ENCODE data around the gene PBLD.
"Not testable (repeated sequence)": the region's sequence is repeated elsewhere in the genome, so short reads cannot be mapped to it uniquely, and the experiment has no call there.

PBLD gene

DNA sequence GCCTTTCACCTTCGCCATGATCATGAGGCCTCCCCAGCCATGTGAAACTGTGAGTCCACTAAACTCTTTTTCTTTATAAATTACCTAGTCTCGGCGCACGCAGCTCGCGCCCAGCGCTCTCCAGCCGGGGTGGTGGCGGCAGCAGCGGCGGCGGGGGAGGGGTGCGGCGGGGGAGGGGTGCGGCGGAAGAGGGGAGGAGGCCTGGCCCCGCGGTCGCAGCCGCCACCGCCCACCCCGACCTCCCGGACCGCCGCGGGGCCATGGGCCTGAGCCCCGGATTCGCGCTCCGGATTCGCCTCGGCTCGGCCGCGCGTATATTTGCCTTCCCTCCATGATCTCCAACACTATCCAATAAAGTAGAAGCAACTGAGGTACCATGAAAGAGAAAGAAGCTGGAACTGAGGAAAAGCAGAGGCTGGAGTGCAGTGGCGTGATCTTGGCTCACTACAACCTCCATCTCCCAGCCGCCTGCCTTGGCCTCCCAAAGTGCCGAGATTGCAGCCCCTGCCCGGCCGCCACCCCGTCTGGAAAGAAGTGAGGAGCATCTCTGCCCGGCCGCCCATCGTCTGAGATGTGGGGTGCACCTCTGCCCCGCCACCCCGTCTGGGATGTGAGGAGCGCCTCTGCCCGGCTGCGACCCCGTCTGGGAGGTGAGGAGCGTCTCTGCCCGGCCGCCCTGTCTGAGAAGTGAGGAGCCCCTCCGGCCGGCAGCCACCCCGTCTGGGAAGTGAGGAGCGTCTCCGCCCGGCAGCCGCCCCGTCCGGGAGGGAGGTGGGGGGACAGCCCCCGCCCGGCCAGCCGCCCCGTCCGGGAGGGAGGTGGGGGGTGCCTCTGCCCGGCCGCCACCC, 53.6 kb downstream of the PBLD start:
- not testable (repeated sequence) for DNase-seq (ENCODE audit: low read depth)

DNA sequence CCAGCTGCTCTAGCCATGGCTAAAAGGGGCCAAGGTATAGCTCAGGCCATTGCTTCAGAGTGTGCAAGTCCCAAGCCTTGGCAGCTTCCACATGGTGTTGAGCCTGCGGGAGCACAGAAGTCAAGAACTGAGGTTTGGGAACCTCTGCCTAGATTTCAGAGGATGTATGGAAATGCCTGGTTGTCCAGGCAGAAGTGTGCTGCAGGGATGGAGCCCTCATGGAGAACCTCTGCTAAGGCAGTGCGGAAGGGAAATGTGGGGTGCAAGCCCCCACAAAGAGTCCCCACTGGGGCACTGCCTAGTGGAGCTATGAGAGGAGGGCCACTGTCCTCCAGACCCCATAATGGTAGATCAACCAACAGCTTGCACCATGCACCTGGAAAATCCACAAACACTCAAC, 54.9 kb downstream of the PBLD start:
- not testable (repeated sequence) for DNase-seq (ENCODE audit: low read depth)

DNA sequence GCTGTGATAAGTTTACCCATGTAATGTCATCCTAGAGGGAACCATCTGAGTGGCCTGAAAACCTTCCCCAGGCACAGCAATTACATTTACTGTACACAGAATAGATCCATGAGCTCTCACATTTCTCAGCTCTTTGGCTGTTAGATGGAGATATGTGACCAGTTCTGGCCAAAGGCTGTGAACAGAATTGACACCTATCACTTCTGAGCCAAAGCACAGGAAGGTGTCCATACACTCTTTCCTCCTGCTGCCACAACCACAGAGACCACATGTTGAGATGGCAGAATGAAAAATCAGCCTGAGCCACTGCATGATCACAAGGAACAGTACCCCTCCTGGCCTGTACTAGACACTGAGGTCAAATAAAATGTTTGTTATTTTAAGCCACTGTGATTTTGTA, 56.5 kb downstream of the PBLD start:
- DNase-seq (ENCODE audit: low read depth), result no peak

DNA sequence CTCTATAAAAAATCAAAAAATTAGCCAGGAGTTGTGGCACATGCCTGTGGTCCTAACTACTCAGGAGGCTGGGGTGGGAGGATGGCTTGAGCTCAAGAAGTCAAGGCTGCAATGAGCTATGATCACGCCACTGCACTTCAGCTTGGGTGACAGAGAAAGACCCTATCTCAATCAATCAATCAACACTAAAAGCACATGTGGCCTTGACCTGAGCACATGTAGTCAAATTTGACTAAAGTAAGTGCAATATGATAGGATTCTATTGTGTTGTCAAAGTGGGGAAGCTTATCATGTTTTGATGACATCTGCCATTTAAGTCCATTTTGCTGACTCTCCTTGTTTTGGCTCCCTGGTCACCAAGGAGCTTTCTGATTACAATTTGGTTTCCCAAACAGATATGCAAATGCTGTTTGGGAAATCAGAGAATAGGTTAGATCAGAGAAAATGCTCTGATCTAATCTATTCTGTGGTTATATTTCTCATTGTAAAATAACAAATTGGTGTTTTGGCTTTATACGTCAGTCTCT, 57.1 kb downstream of the PBLD start:
- DNase-seq (ENCODE audit: low read depth), result no peak

DNA sequence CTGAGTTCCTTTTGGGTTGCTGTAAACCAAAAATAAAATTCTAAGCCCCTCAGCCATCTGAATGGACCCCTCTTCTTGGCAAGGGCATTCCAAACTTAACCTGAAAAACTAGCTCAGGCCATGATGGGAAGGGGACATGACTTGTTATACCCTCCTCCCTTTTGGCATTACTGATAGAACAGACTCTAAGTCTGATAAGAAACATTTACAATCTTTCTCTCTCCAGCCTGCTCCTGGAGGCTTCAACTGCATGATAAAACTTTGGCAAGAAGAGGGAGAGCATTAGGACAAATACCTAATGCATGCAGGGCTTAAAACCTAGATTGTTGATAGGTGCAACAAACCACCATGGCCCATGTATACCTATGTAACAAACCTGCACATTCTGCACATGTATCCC, 59.9 kb downstream of the PBLD start:
- no peak for DNase-seq (ENCODE audit: low read depth)

DNA sequence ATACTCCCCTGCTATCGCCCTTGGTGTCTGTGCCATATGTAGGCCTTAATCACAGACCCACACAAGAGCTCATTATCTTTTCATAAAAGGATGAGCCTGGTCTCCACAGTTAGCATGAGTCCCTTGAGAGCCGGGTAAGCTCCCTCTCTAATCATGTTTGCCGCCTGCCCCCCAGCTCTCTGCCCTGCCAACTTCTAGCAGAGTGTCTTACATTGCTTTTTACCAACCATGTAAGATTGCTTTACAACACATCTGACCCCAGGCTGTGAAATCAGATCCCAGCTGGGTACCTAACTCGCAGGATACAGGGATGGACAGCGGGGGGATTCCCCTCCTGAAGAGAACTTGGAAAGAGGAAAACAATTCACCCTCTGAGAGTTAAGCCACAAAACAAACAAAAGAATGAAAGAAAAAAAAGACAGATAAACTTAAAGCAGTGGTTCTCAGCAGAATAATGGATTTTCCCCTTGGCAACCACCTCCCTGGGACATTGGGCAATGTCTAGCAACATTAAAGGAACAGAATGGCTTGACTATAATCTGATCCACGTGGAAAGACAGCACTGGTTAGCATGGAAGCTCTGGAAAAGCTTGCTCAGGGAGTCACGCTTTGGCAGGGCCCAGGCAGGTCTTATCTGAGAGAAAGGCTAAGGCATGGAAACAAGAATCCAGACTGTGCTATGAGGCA, 61.4 kb downstream of the PBLD start:
- peak; percentile 18 for DNase-seq (ENCODE audit: low read depth)

DNA sequence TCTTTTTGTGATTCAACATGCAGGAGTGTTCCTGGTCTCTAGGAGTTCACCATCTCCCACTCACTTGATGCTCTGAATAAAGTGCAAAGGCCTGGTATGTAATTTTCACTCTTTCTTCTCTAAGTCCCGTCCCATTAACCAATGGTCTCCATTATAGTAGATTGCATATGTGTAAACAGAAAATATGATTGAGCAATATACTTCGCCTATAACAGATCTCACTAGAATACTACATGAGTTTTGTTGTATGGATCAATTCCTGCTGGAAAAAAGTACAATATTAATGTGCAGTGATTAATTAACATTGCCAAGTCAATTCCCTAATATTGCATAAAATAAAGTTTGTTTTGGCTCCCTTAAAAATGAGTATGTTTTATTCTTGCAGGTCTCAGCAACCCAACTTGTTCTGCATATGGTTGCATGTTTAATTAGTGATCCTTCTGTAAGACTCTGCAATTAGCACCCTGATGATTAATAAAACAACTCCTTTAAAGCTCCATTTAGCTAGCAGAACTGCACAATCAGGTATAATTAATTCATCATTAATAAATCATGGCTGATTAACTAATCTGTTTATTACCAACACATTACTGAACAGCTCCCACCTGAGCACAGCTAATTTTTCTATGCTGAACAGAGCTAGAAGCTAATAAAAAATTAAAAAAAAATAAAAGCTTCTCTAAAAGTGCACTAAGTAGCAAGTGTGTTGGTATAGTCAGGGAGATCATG, 63.0 kb downstream of the PBLD start:
- DNase-seq (ENCODE audit: low read depth), result no peak

DNA sequence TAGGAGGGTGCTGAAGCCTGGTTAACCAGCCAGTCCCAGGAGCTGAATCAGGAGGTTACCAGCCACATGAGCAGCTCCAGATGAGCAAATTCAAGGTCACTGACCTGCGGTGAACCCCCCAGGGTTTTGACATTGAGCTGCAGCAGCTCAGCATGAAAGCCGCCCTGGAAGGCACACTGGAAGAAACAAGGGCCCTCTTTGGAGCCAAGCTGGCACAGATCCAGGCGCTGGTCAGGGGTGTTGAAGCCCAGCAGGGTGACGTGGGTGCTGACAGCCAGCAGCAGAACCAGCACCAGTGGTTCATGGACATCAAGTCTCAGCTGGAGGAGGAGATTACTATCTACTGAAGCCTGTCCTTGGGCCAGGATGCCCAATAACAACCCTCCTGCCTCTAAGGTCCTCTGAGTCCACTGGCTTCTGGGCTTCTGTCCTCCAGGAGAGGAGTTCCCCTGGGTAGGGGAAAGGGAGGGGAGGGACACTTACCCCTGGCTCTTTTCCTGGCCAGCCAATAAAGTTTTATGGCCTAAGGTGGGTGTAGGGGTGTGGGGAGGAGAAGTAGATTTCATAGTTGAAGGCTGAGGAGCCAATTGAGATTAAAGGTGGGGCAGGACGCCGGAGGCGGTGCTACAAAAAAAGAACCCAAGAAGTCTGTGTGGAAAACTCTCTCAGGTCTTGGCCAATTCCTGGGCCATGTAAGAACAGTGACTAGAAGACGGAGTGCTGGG, 71.4 kb downstream of the PBLD start:
- no peak for DNase-seq (ENCODE audit: low read depth)

DNA sequence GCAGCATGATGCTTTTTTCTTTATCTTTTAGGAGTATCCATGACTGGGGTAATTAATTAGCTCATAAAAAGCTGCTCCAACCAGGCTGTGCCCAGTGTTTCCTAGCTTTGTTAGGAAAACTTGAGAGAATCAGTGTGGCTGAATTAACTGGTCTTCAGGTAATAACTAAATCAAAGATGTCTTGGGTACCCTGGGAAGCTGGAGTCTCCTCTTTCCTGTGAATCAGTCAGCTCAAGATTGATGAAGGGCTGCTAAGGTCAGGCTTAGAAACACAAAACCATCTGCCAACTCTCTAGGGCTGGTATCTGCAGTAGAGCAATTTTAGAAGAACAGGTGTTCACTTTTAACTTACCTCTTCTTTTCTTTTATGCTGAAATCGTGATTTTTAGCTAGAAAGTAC, 79.4 kb downstream of the PBLD start:
- DNase-seq (ENCODE audit: low read depth), result no peak

DNA sequence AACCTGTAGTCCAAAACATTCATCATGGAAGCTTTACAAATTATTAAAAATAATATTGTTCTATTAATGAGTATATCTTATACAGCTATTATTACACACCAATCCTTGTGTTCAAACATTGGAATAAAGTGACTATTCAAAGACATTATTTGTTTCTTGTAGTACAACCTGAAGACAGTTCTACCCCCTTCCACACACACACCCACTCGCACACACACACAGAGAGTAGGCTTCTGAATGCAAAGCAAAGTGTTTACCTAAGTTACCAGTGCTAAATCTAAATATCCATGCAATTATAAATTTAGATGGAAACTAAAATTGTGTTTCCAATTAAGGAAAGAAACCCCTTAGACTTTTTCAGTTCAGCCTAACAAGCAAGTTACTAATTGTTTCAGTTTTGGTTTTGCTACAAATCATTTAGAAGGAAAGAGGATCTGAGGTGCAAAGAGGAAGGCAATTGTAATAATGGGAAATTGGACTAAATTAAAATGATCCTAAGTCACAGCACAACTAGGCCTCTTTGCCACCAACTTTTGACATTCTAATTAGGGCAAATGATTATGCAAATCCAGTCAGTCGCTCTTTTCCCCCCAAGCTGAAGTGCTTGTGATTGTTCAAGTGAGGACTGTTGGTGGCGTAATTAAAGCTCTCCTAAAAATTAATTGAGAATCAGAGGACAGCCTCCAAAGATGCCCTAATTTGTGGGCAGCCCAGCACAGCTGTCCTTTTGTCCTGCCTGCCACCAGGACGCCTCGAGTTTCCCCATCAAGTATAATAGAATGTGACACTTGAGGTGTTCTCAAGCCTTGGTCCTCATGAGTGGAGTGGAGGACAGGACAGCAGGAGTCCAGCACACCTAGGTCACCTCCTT, 80.9 kb downstream of the PBLD start:
- no peak for DNase-seq (ENCODE audit: low read depth)

DNA sequence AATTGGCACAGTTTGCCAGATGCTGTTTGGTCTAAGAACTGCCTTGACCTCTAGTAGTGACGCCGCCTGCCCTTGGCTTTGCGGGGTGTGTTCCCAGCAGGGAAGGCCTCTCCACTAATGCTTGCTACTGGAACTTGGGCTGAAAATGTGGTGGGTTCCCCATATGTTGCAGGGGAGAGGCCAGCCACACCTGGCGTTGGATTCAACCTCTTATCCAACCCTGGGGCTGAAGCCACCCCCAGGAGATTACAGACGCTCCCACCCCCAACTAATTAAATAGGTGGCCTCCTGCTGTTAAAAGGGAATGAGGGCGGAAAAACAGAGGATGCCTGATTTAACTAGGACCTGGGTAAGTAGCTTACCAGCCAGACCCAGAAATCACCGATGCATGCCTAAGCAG, 81.6 kb downstream of the PBLD start:
- no peak for DNase-seq (ENCODE audit: low read depth)

DNA sequence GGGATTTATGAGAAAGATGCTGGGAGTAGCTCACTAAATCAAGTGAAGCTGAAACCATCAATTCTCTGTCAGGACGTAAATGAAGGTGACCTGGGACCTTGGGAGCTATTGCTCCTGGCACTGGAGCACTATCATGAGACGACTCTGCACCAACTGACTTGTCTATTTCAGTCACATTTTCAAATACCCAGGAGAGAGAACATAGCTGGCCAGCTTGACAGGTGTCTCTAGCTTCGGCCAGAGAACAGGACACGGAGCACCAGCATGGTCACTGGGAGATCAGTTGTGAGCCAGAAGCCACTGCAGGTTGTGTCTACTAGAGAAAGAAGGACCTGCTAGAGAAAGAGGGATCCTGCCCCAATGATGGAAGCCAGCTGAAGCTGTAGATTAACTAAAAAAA, 83.4 kb downstream of the PBLD start:
- no peak for DNase-seq (ENCODE audit: low read depth)

DNA sequence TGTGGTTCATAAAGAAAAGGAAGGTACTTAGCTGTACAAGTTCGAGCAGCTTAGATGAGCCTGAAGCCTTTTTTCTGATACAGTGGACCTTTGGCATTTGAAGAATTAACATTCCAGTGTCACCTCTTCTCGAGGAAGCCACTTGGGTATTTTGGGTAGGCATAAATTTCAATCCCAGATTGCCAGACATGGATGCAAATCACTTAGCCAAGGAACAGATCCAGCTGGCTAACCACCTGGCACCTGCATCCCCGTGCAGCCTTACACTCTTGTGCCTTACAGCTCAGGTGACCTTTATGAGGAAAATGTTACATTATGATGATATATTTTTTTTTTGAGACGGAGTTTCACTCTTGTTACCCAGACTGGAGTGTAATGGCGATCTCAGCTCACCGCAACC, 84.8 kb downstream of the PBLD start:
- DNase-seq (ENCODE audit: low read depth), result no peak

DNA sequence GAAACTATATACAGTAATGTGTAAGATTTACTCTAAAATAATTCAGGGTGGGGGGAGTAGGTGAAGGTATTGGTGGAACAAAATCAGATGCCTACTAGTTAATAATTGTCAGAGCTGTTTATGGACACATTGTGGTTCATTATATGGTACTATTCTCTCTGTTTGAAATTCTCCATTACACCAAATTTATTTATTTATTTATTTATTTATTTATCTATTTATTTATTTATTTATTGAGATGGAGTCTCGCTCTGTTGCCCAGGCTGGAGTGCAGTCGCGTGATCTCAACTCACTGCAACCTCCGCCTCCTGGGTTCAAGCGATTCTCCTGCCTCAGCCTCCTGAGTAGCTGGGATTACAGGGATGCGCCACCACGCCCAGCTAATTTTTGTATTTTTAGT, 86.3 kb downstream of the PBLD start:
- not testable (repeated sequence) for DNase-seq (ENCODE audit: low read depth)

DNA sequence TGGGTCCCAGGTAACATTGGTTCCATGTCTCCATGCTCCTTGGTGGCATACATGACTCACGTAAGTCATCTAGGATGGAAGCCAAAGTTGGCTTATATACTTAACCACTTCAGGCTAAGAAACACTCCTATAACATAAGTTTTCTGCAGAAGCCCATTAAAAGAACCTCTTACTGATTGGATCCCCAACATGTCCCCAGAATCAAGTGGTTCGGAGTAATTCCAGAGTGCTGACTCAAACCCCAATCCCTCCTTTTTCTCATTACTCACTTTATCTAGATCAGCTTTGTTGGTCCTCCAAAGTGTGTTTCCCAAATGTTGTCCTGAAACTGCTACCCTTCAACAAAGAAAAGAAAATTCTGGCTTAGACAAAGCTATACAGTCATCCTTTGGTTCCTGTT, 90.7 kb downstream of the PBLD start:
- no peak for DNase-seq (ENCODE audit: low read depth)

DNA sequence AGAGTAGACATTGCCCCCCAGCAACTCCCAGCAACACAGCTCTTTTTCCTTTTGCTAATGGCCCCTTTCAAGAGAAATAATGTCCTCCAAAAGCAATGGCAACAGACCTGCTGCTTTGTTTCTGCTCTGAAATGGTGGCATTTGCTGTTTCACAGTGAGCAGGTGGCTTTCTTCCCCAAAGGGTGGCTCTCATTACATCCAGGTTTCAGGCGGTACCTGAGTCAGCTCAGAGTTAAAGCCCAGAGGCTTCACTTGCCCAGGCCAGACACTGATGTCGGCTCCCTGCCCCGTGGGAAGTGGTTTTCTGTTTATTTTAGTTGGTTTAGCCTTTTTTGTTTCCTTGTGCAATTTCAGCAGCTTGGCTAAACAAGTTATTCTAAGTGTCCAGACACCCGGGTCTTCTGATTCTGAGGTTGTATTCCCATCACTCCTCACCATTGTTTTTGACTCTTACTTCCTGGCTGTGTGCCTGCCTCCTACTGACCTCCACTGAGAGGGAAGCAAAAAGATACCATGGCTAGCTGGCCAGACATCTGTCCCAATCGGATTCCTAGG, 93.1 kb downstream of the PBLD start:
- peak; percentile 68 for DNase-seq (ENCODE audit: low read depth)

DNA sequence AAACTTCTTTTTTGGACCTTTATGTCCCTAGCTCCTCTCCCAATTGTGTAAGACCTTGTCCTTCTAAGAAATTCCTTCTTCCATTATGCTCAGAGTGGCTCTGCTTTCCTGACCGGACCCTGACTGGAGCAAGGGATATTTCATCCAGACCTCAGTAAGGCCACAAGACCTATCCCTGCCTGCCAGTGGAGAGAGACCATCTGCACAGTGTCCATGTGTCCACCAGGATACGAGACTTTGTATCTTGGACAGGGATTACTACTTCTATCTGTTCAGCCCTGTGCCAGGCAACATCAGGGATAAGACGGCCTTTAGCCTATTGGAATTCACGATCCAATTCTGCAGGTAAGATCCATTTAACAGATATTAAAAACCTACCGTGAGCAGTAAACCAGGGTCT, 93.7 kb downstream of the PBLD start:
- no peak for DNase-seq (ENCODE audit: low read depth)

DNA sequence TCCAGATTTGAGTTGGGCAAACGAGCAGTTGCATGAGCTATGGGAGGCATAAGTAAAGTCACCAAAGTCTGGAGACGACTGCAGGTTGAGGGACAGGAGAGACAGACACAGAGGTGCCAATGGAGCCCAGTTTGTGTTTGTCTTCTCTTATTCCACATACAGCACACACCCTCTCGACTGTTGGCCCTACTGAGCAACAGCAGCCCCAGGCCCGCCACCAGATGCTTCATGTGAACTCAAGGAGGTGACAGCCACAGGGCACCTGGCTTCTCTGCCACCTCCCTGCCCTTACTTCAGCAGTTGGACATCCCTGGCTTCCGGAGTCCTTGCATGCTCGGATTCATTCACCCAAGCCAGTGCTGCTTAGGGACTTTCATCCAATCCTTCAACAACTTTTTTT, 94.4 kb downstream of the PBLD start:
- DNase-seq (ENCODE audit: low read depth), result no peak

DNA sequence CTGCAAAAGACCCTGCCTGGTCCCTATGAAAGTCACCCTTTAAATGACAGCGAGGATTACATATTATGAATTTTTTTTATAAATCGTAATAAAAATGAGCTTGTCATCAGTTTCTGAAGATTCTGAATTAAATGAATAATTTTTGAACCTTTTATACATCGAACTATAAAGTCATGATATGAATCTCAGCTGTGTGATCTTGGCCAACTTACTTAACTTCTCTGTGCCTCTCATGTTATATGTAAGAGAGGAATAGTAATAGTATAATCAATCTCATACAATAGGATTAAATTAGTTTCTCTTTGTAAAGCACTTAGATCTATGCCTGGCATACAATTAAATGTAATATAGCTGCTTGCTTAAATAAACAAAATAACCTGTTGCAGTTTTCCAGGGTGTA, 95.6 kb downstream of the PBLD start:
- DNase-seq (ENCODE audit: low read depth), result no peak

DNA sequence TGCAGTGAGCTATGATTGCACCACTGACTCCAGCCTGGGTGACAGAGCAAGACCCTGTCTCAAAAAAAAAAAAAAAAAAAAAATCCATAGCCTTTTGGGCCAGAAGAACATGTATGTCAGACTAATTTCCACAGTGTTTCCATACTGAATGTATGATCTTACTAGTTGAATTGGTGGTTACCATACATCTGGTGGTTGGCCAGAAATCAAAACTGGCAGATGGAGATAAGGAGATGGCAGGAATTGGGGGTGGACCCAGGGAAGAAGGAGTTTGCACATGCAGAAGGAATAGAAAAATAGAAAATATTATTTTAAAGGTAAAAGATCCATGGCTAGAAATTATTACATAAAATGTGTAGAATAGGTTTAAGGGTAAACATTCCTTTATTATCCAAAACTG, 97.1 kb downstream of the PBLD start:
- no peak for DNase-seq (ENCODE audit: low read depth)

DNA sequence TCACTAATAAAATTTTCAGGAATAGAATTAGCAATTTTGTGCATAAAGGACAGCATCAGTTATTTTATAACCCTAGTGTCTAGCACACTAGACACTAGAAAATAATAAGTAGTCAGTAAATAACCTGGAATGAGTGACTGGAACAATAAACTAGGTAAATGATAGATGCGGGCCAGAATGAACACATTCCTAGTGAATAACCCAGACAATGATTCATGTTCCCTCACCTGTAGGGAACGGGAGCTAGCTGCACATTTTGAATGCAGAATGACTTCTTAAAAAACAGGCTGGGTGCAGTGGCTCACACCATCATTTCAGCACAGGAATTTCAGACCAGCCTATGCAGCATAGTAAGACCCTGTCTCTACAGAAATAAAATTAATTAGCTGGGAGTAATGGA, 97.6 kb downstream of the PBLD start:
- DNase-seq (ENCODE audit: low read depth), result no peak

Data from iris pigment epithelial cell (primary cell).